NOMO-1 (cell line): ENCODE data around the gene RGS14.
"Not testable (repeated sequence)": the region's sequence is repeated elsewhere in the genome, so short reads cannot be mapped to it uniquely, and the experiment has no call there.

Experiments used
- DNase-seq, 2 experiments: peaks; one replicate each; lab custom pipeline; 2025; ENCODE audit not compliant: unreplicated experiment in 2 of 2; lab: John Stamatoyannopoulos, UW

RGS14 gene

GRCh38 chr5:177346820-177347219 lies 10.9 kb upstream of the RGS14 start:
- no peak for DNase-seq

- no peak for DNase-seq
These were observed 10.0 kb upstream of the RGS14 start for GRCh38 chr5:177347699-177348098.

GRCh38 chr5:177349362-177349647 lies 8.4 kb upstream of the RGS14 start:
- DNase-seq: no peak

GRCh38 chr5:177349762-177350161 lies 8.0 kb upstream of the RGS14 start:
- DNase-seq: no peak

GRCh38 chr5:177350776-177351391 lies 6.8 kb upstream of the RGS14 start:
- no peak for DNase-seq

GRCh38 chr5:177351392-177352329 lies 6.1 kb upstream of the RGS14 start, which contains the start of gene LMAN2:
LMAN2 (minus strand) TSS chr5:177351668; CDS start chr5:177351647, 21 bp downstream.
- peak; percentile 95 to 97 for DNase-seq

- DNase-seq: peak in 1 of 2 experiments; percentile 40
These were observed 4.6 kb upstream of the RGS14 start for GRCh38 chr5:177353093-177353492.

GRCh38 chr5:177354256-177354655 lies 3.5 kb upstream of the RGS14 start:
- DNase-seq: no peak

GRCh38 chr5:177354711-177355110 lies 3.0 kb upstream of the RGS14 start:
- DNase-seq: no peak

GRCh38 chr5:177355162-177355867 lies 2.4 kb upstream of the RGS14 start:
- DNase-seq: no peak

- DNase-seq: no peak
These were observed 1.9 kb upstream of the RGS14 start for GRCh38 chr5:177355868-177356168.

- DNase-seq: no peak
These were observed 978 bp upstream of the RGS14 start for GRCh38 chr5:177356746-177357145.

- DNase-seq: no peak
These were observed 622 bp upstream of the RGS14 start for GRCh38 chr5:177357146-177357458.

GRCh38 chr5:177358370-177358819 lies 671 bp downstream of the RGS14 start:
- no peak for DNase-seq

- DNase-seq: no peak
These were observed 1.7 kb downstream of the RGS14 start for GRCh38 chr5:177359451-177359851.

GRCh38 chr5:177359860-177360259 lies 2.1 kb downstream of the RGS14 start:
- DNase-seq: no peak

- DNase-seq: not testable (repeated sequence)
These were observed 3.0 kb downstream of the RGS14 start for GRCh38 chr5:177360740-177361139.

- DNase-seq: peak; percentile 68 to 71
These were observed 3.9 kb downstream of the RGS14 start for GRCh38 chr5:177361418-177362291.

GRCh38 chr5:177362292-177362609 lies 4.5 kb downstream of the RGS14 start:
- no peak for DNase-seq

- DNase-seq: no peak
These were observed 5.1 kb downstream of the RGS14 start for GRCh38 chr5:177362610-177363507.
